GM12878 (cell line): ENCODE results near the gene FAM76A. TPM values are rescaled to one million over a fixed set of nuclear protein-coding genes. Genes with fewer than 3 reads are reported as not detected.

Source experiments
- ATAC-seq: fragments of 200-7000 bp; cut with Tn5 transposase; 3 replicates; pipeline ENCODE4 v1.9.1; 2020; ENCODE audit warnings: mild to moderate bottlenecking, moderate library complexity
- BruUV-seq: library from RNA; stranded (reverse); fragments of 400-500 nt; replicated peaks from 2 replicates; lab custom pipeline; 2021; lab: Mats Ljungman, UMichigan
- CTCF ChIA-PET: fragments of 300-600 bp; sonication (Branson Sonifier 250); formaldehyde crosslinking; extraction: SDS; loops from one replicate; lab custom pipeline; 2021; ENCODE audit warnings: inconsistent platforms; lab: Yijun Ruan, JAX
- POLR2A ChIA-PET: fragments of 350-600 bp; formaldehyde crosslinking; extraction: SDS; loops from one replicate; lab custom pipeline; 2021; ENCODE audit warnings: inconsistent platforms; lab: Charles Lee
- RAD21 ChIA-PET: fragments of 300-600 bp; sonication (Branson Sonifier 250); formaldehyde crosslinking; loops from one replicate; lab custom pipeline; 2023; ENCODE audit warnings: antibody characterized with exemption; ENCODE audit not compliant: unreplicated experiment; lab: Charles Lee
- SMC1A ChIA-PET: fragments of 300-600 bp; sonication (Branson Sonifier 250); formaldehyde crosslinking; loops from one replicate; lab custom pipeline; 2023; ENCODE audit not compliant: unreplicated experiment, uncharacterized antibody; lab: Charles Lee
- DNase-seq: peaks from one replicate; pipeline ENCODE4 v3.0.0-alpha.2; 2011; ENCODE audit warnings: low read depth, low spot score
- FAIRE-seq: peaks from 3 replicates; lab custom pipeline; 2011; peaks lifted over from hg19 to GRCh38; lab: Jason Lieb, UNC
- H2AFZ ChIP-seq: 2 replicates; pipeline ENCODE4 v1.6.0; 2011; ENCODE audit warnings: low read depth, low read length, control low read depth; ENCODE audit not compliant: control insufficient read depth
- H3K27ac ChIP-seq: 2 replicates; pipeline ENCODE4 v1.5.1; 2011; ENCODE audit warnings: control low read depth; ENCODE audit not compliant: control insufficient read depth, insufficient read depth
- H3K27me3 ChIP-seq, 2 experiments: replicated peaks in 1 of 2; 2 replicates each; pipeline versions ENCODE4 v1.6.0 to v1.6.1; 2011; ENCODE audit warnings: low read length in 1 of 2; ENCODE audit not compliant: control insufficient read depth in 2 of 2, insufficient read depth in 2 of 2
- H3K36me3 ChIP-seq, 2 experiments: 2 replicates each; pipeline ENCODE4 v1.5.1; 2011; ENCODE audit warnings: low read length in 1 of 2; ENCODE audit not compliant: control insufficient read depth in 2 of 2, insufficient read depth in 2 of 2
- H3K4me1 ChIP-seq: 2 replicates; pipeline ENCODE4 v1.6.1; 2011; ENCODE audit warnings: mild to moderate bottlenecking, low read length, moderate library complexity, mixed read lengths; ENCODE audit not compliant: control insufficient read depth, insufficient read depth
- H3K4me2 ChIP-seq: 2 replicates; pipeline ENCODE4 v1.6.0; 2011; ENCODE audit warnings: control low read depth; ENCODE audit not compliant: control insufficient read depth, insufficient read depth
- H3K4me3 ChIP-seq: fragments of 200-600 bp; sonication (generic); 2 replicates; pipeline ENCODE4 v1.5.1; 2016
- H3K79me2 ChIP-seq: 2 replicates; pipeline ENCODE4 v1.6.0; 2011; ENCODE audit warnings: low read length; ENCODE audit not compliant: control insufficient read depth, insufficient read depth
- H3K9ac ChIP-seq: 2 replicates; pipeline ENCODE4 v1.8.0; 2011; ENCODE audit warnings: low read length, control low read depth, mixed read lengths; ENCODE audit not compliant: control insufficient read depth, insufficient read depth
- H3K9me3 ChIP-seq: replicated peaks from 3 replicates; pipeline ENCODE4 v1.5.1; 2011; ENCODE audit warnings: mild to moderate bottlenecking, low read length; ENCODE audit not compliant: control insufficient read depth, insufficient read depth
- H4K20me1 ChIP-seq: 2 replicates; pipeline ENCODE4 v1.6.0; 2011; ENCODE audit not compliant: control insufficient read depth, insufficient read depth
- CHD4 ChIP-seq: fragments of 200-600 bp; sonication (generic); IDR thresholded peaks from 2 replicates; pipeline ENCODE4 v1.6.1; 2016; ENCODE audit warnings: mild to moderate bottlenecking
- CREB1 ChIP-seq: IDR thresholded peaks from 2 replicates; pipeline ENCODE4 v1.6.1; 2012; ENCODE audit warnings: low read depth, mild to moderate bottlenecking, inconsistent platforms
- CREM ChIP-seq: IDR thresholded peaks from 2 replicates; pipeline ENCODE4 v1.6.1; 2014; ENCODE audit warnings: antibody characterized with exemption, low read depth
- EP300 ChIP-seq, 2 experiments: fragments of 150-350 bp in 1 of 2; IDR thresholded peaks; 2 replicates each; pipeline ENCODE4 v1.6.1; 2011 to 2012; ENCODE audit warnings: low read depth in 2 of 2, low read length in 2 of 2, borderline replicate concordance in 1 of 2, improper control_type of control experiment in 1 of 2, inconsistent platforms in 1 of 2; ENCODE audit not compliant: control insufficient read depth in 1 of 2
- HSF1 ChIP-seq: fragments of 150-350 bp; IDR thresholded peaks from 2 replicates; pipeline ENCODE4 v1.6.1; 2014; ENCODE audit warnings: mild to moderate bottlenecking, low read depth, low read length
- MEF2A ChIP-seq: IDR thresholded peaks from 2 replicates; pipeline ENCODE4 v1.6.1; 2011; ENCODE audit warnings: low read depth, mild to moderate bottlenecking, low read length, moderate library complexity; ENCODE audit not compliant: insufficient read depth
- SREBF2 ChIP-seq: IDR thresholded peaks from 2 replicates; pipeline ENCODE4 v1.6.1; 2012; ENCODE audit warnings: mild to moderate bottlenecking, low read length
- WRNIP1 ChIP-seq: IDR thresholded peaks from 2 replicates; pipeline ENCODE4 v1.6.1; 2011; ENCODE audit warnings: low read depth, low read length, improper control_type of control experiment, borderline replicate concordance
- ZNF592 ChIP-seq: fragments of 450-650 bp; IDR thresholded peaks from 2 replicates; pipeline ENCODE4 v1.6.1; 2017; ENCODE audit warnings: mild to moderate bottlenecking, moderate library complexity
- WGBS: methylation state at CpG from one replicate; pipeline ENCODE4 v1.1.6; 2016; ENCODE audit warnings: low lambda C conversion rate; ENCODE audit not compliant: insufficient replicate concordance, insufficient coverage; ENCODE audit errors: missing lambda C conversion rate; 5-methylcytosine and 5-hydroxymethylcytosine counted together
- in situ Hi-C: fragments of 300-500 bp; cut with MboI; formaldehyde crosslinking; loops from 9 replicates; pipeline ENCODE4 v1.14.3; 2018; ENCODE audit warnings: mixed read lengths
- intact Hi-C: fragments of 100-400 bp; cut with micrococcal nuclease; formaldehyde crosslinking; loops from one replicate; pipeline ENCODE4 v1.14.2; 2022; ENCODE audit not compliant: unreplicated experiment
- polyA plus RNA-seq, 11 experiments: library from polyadenylated mRNA; depleted of rRNA in 4 of 11; unstranded in 6 of 11; stranded (reverse) in 5 of 11; fragments of >200 nt; fragmentation: Nextera tagmentation in 4 of 11; fragmentation: Illumina TruSeq in 1 of 11; extraction: Ambion mirVana in 4 of 11; extraction: Trizol in 1 of 11; gene quantifications; 1 replicate in 1 of 11; 2 replicates in 10 of 11; pipeline versions ENCODE4 v1.2.1 to v1.2.3, GENCODE V29; 2011 to 2016; ENCODE audit warnings: inconsistent platforms in 2 of 11, missing spikeins in 2 of 11, low read depth in 1 of 11
- total RNA-seq, 4 experiments: library from RNA; depleted of rRNA in 3 of 4; stranded (reverse); fragments of >200 nt in 3 of 4; fragmentation: Illumina TruSeq in 1 of 4; extraction: Trizol in 1 of 4; gene quantifications; 2 replicates each; pipeline versions ENCODE4 v1.2.1 to v1.2.3, GENCODE V29; 2013 to 2021

FAM76A gene
- total and polyA plus RNA-seq, 10 of the 15 experiments (the other 5 are each of a cell fraction or from before 2014, with no cell fraction given) = 5.4 to 13.4 (median 7.6) TPM

GRCh38 chr1:27784700-27785099, 58.9 kb downstream of the FAM76A start:
- no peak overlapping the region for H3K4me3 ChIP-seq
- H3K36me3 ChIP-seq = peaks cover 1 to 9% of the 10 kb centered on the region in 2 experiments; a peak in 2 of 4 replicates
- ChIA-PET CTCF (interaction anchor here (1.1 to 2.1 kb wide), 4 partner anchors 8 to 18 kb away, joined by 3 to 6 read pairs (median 4); partner anchors contain the start of gene STX12), SMC1A (interaction anchor here (1.0 to 4.0 kb wide), 4 partner anchors 8 to 115 kb away, joined by 4 to 21 read pairs (median 6); partner anchors contain the start of gene STX12), POLR2A (interaction anchor here (0.5 to 2.4 kb wide), 4 partner anchors 11 to 840 kb away, joined by 3 to 13 read pairs (median 6); partner anchors contain the start of gene STX12), RAD21 (interaction anchor here (1.6 kb wide), 2 partner anchors 59 to 115 kb away, joined by 4 to 6 read pairs; partner anchors contain the start of gene FAM76A)
- FAIRE-seq (no peak), ATAC-seq (no peak), DNase-seq (no peak)
- H3K4me2 ChIP-seq = no peak overlapping the region
- in situ Hi-C loops (no loop called here), intact Hi-C loops (no loop called here)
- H3K27me3 ChIP-seq = no peaks in the 10 kb centered on the region
- no TSS peak for BruUV-seq
- 79% methylated on average over 1 of the region's 1 CpG for WGBS
- H3K9me3 ChIP-seq = no peaks in the 10 kb centered on the region; the same call in 2 of the 3 replicates
- no peak overlapping the region for H3K9ac ChIP-seq
- no peak overlapping the region for H2AFZ ChIP-seq
- TF ChIP-seq EP300 (IDR thresholded peaks at IDR 0.05; ENCODE audit: borderline replicate concordance in 1 of 2, control insufficient read depth in 1 of 2, low read depth in 2 of 2, low read length in 2 of 2) = no peak
- TF ChIP-seq, all 136 proteins: peak for 0
- Histone ChIP-seq H4K20me1 (no peaks in the 10 kb centered on the region), H3K79me2 (peaks cover 45% of the 10 kb centered on the region), H3K4me1 (no peaks in the 10 kb centered on the region), H3K27ac (no peak overlapping the region)

- ChIA-PET CTCF (interaction anchor here (0.5 to 2.1 kb wide), 7 partner anchors 10 to 332 kb away, joined by 3 to 6 read pairs (median 3); partner anchors contain the start of genes FAM76A and STX12), SMC1A (interaction anchor here (0.7 to 4.0 kb wide), 6 partner anchors 9 to 117 kb away, joined by 3 to 21 read pairs (median 5); partner anchors contain the start of gene STX12), RAD21 (interaction anchor here (1.6 kb wide), 2 partner anchors 60 to 116 kb away, joined by 4 to 6 read pairs; partner anchors contain the start of gene FAM76A), POLR2A (interaction anchor here (1.6 to 2.4 kb wide), 2 partner anchors 12 to 16 kb away, joined by 3 to 7 read pairs; partner anchors contain the start of gene STX12)
- intact Hi-C loops = no loop called here
- no peaks in the 10 kb centered on the region for H3K4me1 ChIP-seq
- no peak overlapping the region for H3K4me3 ChIP-seq
- H4K20me1 ChIP-seq = no peaks in the 10 kb centered on the region
- ATAC-seq = peak; percentile 23; the same call in 2 of the 3 replicates
- no peaks in the 10 kb centered on the region for H3K27me3 ChIP-seq
- in situ Hi-C loops = no loop called here
- no peak overlapping the region for H3K9ac ChIP-seq
- BruUV-seq = no TSS peak
- peaks cover 42% of the 10 kb centered on the region for H3K79me2 ChIP-seq
- no peak for DNase-seq
- no peak overlapping the region for H3K4me2 ChIP-seq
- FAIRE-seq = no peak
- H3K27ac ChIP-seq = no peak overlapping the region
- no peaks in the 10 kb centered on the region; the same call in 2 of the 3 replicates for H3K9me3 ChIP-seq
- H3K36me3 ChIP-seq = peaks cover 3 to 13% of the 10 kb centered on the region in 2 experiments; a peak in 3 of 4 replicates
- H2AFZ ChIP-seq = no peak overlapping the region
- no peak for TF ChIP-seq CREM
- no peak for TF ChIP-seq HSF1
- no peak for TF ChIP-seq ZNF592
- no peak for TF ChIP-seq CHD4
- no peak for TF ChIP-seq SREBF2
- TF ChIP-seq WRNIP1 = no peak
- no peak for TF ChIP-seq CREB1
- no peak for TF ChIP-seq MEF2A
Observed at GRCh38 chr1:27785781-27786455, 60.2 kb downstream of the FAM76A start.
